GM12878 (cell line): ENCODE results near the gene SERINC1. TPM values are rescaled to one million over a fixed set of nuclear protein-coding genes. Genes with fewer than 3 reads are reported as not detected.

Experiments
- CEBPB ChIP-seq, 2 experiments: fragments of 150-350 bp in 1 of 2; IDR thresholded peaks; 2 replicates each; pipeline ENCODE4 v1.6.1; 2012 to 2014; ENCODE audit warnings: low read depth in 2 of 2, low read length in 2 of 2, borderline replicate concordance in 1 of 2, inconsistent platforms in 1 of 2
- ETV6 ChIP-seq, 2 experiments: fragments of 450-650 bp in 1 of 2; IDR thresholded peaks in 1 of 2; conservative IDR thresholded peaks in 1 of 2; 2 replicates each; pipeline ENCODE4 v1.6.1; 2014; ENCODE audit warnings: antibody characterized with exemption in 1 of 2, borderline replicate concordance in 1 of 2, low read depth in 1 of 2, mild to moderate bottlenecking in 1 of 2, moderate library complexity in 1 of 2
- FOS ChIP-seq: IDR thresholded peaks from 3 replicates; pipeline ENCODE4 v1.6.1; 2011; ENCODE audit warnings: borderline replicate concordance; ENCODE audit not compliant: insufficient read length; ENCODE audit errors: extremely low read depth
- FOXM1 ChIP-seq: IDR thresholded peaks from 2 replicates; pipeline ENCODE4 v1.6.1; 2012; ENCODE audit warnings: low read depth, mild to moderate bottlenecking, inconsistent platforms, low read length, moderate library complexity
- GATAD2B ChIP-seq: fragments of 450-650 bp; conservative IDR thresholded peaks from 2 replicates; pipeline ENCODE4 v1.6.1; 2017; ENCODE audit warnings: low read depth, mild to moderate bottlenecking, moderate library complexity
- HCFC1 ChIP-seq: fragments of 150-350 bp; IDR thresholded peaks from 2 replicates; pipeline ENCODE4 v1.6.1; 2014; ENCODE audit warnings: low read length
- HDAC2 ChIP-seq: fragments of 200-600 bp; sonication (generic); IDR thresholded peaks from 2 replicates; pipeline ENCODE4 v1.6.1; 2017
- IKZF2 ChIP-seq, 2 experiments: fragments of 450-650 bp; IDR thresholded peaks; 2 replicates each; pipeline ENCODE4 v1.6.1; 2017; ENCODE audit warnings: mild to moderate bottlenecking in 2 of 2, moderate library complexity in 2 of 2
- MTA2 ChIP-seq: fragments of 450-650 bp; IDR thresholded peaks from 2 replicates; pipeline ENCODE4 v1.6.1; 2016; ENCODE audit warnings: low read depth, mild to moderate bottlenecking, moderate library complexity
- MTA3 ChIP-seq: IDR thresholded peaks from 2 replicates; pipeline ENCODE4 v1.6.1; 2012; ENCODE audit warnings: low read length, inconsistent platforms, borderline replicate concordance
- RELA ChIP-seq: fragments of 450-650 bp; IDR thresholded peaks from 2 replicates; pipeline ENCODE4 v1.8.0; 2014; ENCODE audit warnings: borderline replicate concordance; ENCODE audit not compliant: partially characterized antibody
- SKIL ChIP-seq: fragments of 450-650 bp; IDR thresholded peaks from 2 replicates; pipeline ENCODE4 v1.6.1; 2017; ENCODE audit warnings: mild to moderate bottlenecking, low read depth, inconsistent platforms; ENCODE audit not compliant: poor library complexity, severe bottlenecking
- SP1 ChIP-seq: IDR thresholded peaks from one replicate; pipeline ENCODE4 v1.6.1; 2011; ENCODE audit warnings: low read depth, low read length
- SREBF1 ChIP-seq: IDR thresholded peaks from 2 replicates; pipeline ENCODE4 v1.6.1; 2012; ENCODE audit warnings: mild to moderate bottlenecking, low read length
- SREBF2 ChIP-seq: IDR thresholded peaks from 2 replicates; pipeline ENCODE4 v1.6.1; 2012; ENCODE audit warnings: mild to moderate bottlenecking, low read length
- SRF ChIP-seq, 2 experiments: IDR thresholded peaks; 2 replicates each; pipeline ENCODE4 v1.6.1; 2011; ENCODE audit warnings: low read depth in 2 of 2, low read length in 2 of 2, mild to moderate bottlenecking in 1 of 2, moderate library complexity in 1 of 2
- ZNF217 ChIP-seq: fragments of 450-650 bp; IDR thresholded peaks from 2 replicates; pipeline ENCODE4 v1.6.1; 2017; ENCODE audit warnings: antibody characterized with exemption, mild to moderate bottlenecking
- ZNF622 ChIP-seq: fragments of 450-650 bp; IDR thresholded peaks from 2 replicates; pipeline ENCODE4 v1.6.1; 2017; ENCODE audit warnings: mild to moderate bottlenecking, inconsistent platforms
- polyA plus RNA-seq, 11 experiments: library from polyadenylated mRNA; depleted of rRNA in 4 of 11; unstranded in 6 of 11; stranded (reverse) in 5 of 11; fragments of >200 nt; fragmentation: Nextera tagmentation in 4 of 11; fragmentation: Illumina TruSeq in 1 of 11; extraction: Ambion mirVana in 4 of 11; extraction: Trizol in 1 of 11; gene quantifications; 1 replicate in 1 of 11; 2 replicates in 10 of 11; pipeline versions ENCODE4 v1.2.1 to v1.2.3, GENCODE V29; 2011 to 2016; ENCODE audit warnings: inconsistent platforms in 2 of 11, missing spikeins in 2 of 11, low read depth in 1 of 11
- total RNA-seq, 4 experiments: library from RNA; depleted of rRNA in 3 of 4; stranded (reverse); fragments of >200 nt in 3 of 4; fragmentation: Illumina TruSeq in 1 of 4; extraction: Trizol in 1 of 4; gene quantifications; 2 replicates each; pipeline versions ENCODE4 v1.2.1 to v1.2.3, GENCODE V29; 2013 to 2021

Gene SERINC1
- total and polyA plus RNA-seq, 10 of the 15 experiments (the other 5 are each of a cell fraction or from before 2014, with no cell fraction given): 18.5 to 45.7 (median 31.1) TPM

DNA sequence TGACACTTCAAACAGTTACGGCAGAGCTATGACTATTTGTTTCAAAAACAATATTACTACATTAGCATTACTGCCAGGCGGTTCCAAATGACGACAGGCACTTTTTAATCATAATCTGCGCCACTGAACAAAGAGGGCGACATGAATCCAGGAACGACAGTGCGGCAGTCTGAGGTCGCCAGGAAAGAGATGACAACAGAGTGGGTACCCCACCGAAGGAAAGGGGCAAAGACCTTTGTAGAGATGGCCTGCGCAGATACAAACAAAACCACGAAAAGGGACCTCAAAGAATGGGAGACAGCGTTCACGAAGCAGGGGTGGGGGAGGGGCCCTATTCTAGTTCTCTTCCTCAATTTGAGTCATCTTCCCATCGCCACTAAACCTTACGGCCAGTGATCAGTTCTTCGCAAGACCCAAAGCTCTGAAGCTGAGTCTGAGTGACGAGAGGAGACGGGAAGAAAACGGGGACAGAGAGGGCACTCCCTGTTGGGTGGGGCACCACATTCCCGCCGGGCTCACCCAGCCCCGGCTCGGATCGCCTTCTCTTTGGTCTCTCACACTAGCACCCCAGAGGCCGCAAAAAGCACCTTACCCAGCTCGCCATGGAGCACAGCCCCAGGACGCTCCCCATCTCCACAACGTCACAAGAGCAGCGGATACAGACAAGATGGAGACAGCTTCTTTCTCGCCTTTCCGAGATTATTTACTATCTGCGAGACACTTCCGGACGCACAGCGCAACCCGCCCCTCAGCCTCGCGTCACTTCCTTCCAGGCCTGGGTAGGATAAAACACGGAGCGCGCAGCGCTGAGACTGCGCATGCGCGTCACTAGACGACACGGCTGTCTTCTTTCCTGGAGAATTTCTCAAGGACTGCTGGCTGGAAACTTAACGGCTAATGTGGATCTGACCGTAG lies at the start of gene SERINC1 (continued):
- TF ChIP-seq SRF (IDR thresholded peaks at IDR 0.05; ENCODE audit: low read depth in 2 of 2, low read length in 2 of 2) (no peak), IKZF2 (IDR thresholded peaks at IDR 0.05) (0 out of 4 replicates have a peak, but pooled peaks of 1 of the 2 experiments have one; percentile 13), ZNF622 (no peak), MTA3 (peak; percentile 74; the same call in 1 of the 2 replicates), HCFC1 (peak; percentile 39; the same call in 1 of the 2 replicates), CEBPB (IDR thresholded peaks at IDR 0.05; ENCODE audit: borderline replicate concordance in 1 of 2, low read depth in 2 of 2, low read length in 2 of 2) (no peak), MTA2 (no peak), FOXM1 (0 out of 2 replicates have a peak, but pooled peaks have one; percentile 41), HDAC2 (no peak), RELA (no peak), SREBF2 (no peak), SP1 (no peak), ETV6 (conservative IDR thresholded peaks at IDR 0.05 in 1 of 2, IDR thresholded peaks at IDR 0.05 in 1 of 2; ENCODE audit: borderline replicate concordance in 1 of 2, low read depth in 1 of 2) (no peak), SREBF1 (no peak), GATAD2B (no peak), FOS (no peak), ZNF217 (no peak), SKIL (peak; percentile 22)
- TF ChIP-seq, all 136 proteins: peak for 37
